Fibroblast of lung (primary cell): Measurements from ENCODE around the gene RANBP10. TPM values are rescaled to one million over a fixed set of nuclear protein-coding genes. Genes with fewer than 3 reads are reported as not detected.

ENCODE experiments used
- DNase-seq, 2 donors: peaks; one replicate each; pipeline versions ENCODE4 v3.0.0 to v3.0.0-alpha.2; 2010; ENCODE audit warnings: low read depth in 2 of 2
- H2AFZ ChIP-seq: 2 replicates; pipeline ENCODE4 v1.5.1; 2012; ENCODE audit warnings: low read length, control low read depth, inconsistent platforms
- H3K27ac ChIP-seq: 2 replicates; pipeline ENCODE4 v1.5.1; 2011; ENCODE audit warnings: low read length, control low read depth; ENCODE audit not compliant: insufficient read depth
- H3K27me3 ChIP-seq: 2 replicates; pipeline ENCODE4 v1.5.1; 2011; ENCODE audit warnings: mild to moderate bottlenecking, low read length; ENCODE audit not compliant: control insufficient read depth, insufficient read depth
- H3K36me3 ChIP-seq: 2 replicates; pipeline ENCODE4 v1.5.1; 2011; ENCODE audit warnings: low read length; ENCODE audit not compliant: control insufficient read depth, insufficient read depth
- H3K4me1 ChIP-seq: 2 replicates; pipeline ENCODE4 v1.5.1; 2011; ENCODE audit warnings: low read length; ENCODE audit not compliant: control insufficient read depth, insufficient read depth; ENCODE audit errors: extremely low read depth
- H3K4me2 ChIP-seq: 2 replicates; pipeline ENCODE4 v1.5.1; 2011; ENCODE audit warnings: low read length, control low read depth; ENCODE audit not compliant: insufficient read depth; ENCODE audit errors: extremely low read depth
- H3K4me3 ChIP-seq, 4 experiments: fragments of 200-600 bp in 1 of 4; sonication (generic) in 1 of 4; replicated peaks in 1 of 4; 2 replicates each; pipeline ENCODE4 v1.5.1; 2011 to 2016; ENCODE audit warnings: low read length in 4 of 4, low read depth in 3 of 4, mild to moderate bottlenecking in 3 of 4, control low read depth in 2 of 4, inconsistent platforms in 1 of 4, mixed read lengths in 1 of 4; ENCODE audit not compliant: insufficient read depth in 1 of 4; ENCODE audit errors: control extremely low read depth in 1 of 4
- H3K79me2 ChIP-seq: 2 replicates; pipeline ENCODE4 v1.5.1; 2012; ENCODE audit warnings: mild to moderate bottlenecking, low read length, inconsistent platforms; ENCODE audit not compliant: control insufficient read depth, insufficient read depth
- H3K9ac ChIP-seq: 2 replicates; pipeline ENCODE4 v1.5.1; 2011; ENCODE audit warnings: mild to moderate bottlenecking, low read length, control low read depth; ENCODE audit not compliant: insufficient read depth
- H3K9me3 ChIP-seq: 2 replicates; pipeline ENCODE4 v1.5.1; 2012; ENCODE audit warnings: low read depth, low read length; ENCODE audit not compliant: control insufficient read depth, insufficient read depth
- H4K20me1 ChIP-seq: 2 replicates; pipeline ENCODE4 v1.5.1; 2011; ENCODE audit warnings: low read length; ENCODE audit not compliant: control insufficient read depth, insufficient read depth; ENCODE audit errors: extremely low read depth
- CTCF ChIP-seq, 2 donors: IDR thresholded peaks in 1 of 2; conservative IDR thresholded peaks in 1 of 2; 1 replicate in 1 of 2; 2 replicates in 1 of 2; pipeline ENCODE4 v1.5.1; 2011 to 2012; ENCODE audit warnings: low read length in 2 of 2, control low read depth in 1 of 2, inconsistent platforms in 1 of 2, low read depth in 1 of 2, mild to moderate bottlenecking in 1 of 2
- EZH2 ChIP-seq: IDR thresholded peaks from 2 replicates; pipeline ENCODE4 v1.5.1; 2012; ENCODE audit warnings: low read length, control low read depth, mild to moderate bottlenecking; ENCODE audit errors: missing control alignments
- polyA plus RNA-seq, 2 donors: library from polyadenylated mRNA; depleted of rRNA in 1 of 2; stranded (reverse) in 1 of 2; unstranded in 1 of 2; fragments of >200 nt; gene quantifications; 2 replicates each; pipeline ENCODE4 v1.2.1, GENCODE V29; 2011 to 2012; ENCODE audit warnings: missing spikeins in 1 of 2
- total RNA-seq: library from RNA; depleted of rRNA; stranded (reverse); fragments of >200 nt; gene quantifications from 2 replicates; pipeline ENCODE4 v1.2.1, GENCODE V29; 2014

Gene RANBP10
- total and polyA plus RNA-seq, 2 donors (not counting 1 experiment from before 2014, with no cell fraction given), result 4.6 to 7.1 TPM

- H3K4me2 ChIP-seq, result no peak overlapping the region
- H3K79me2 ChIP-seq, result no peaks in the 10 kb centered on the region
- TF ChIP-seq EZH2 (no peak), CTCF (conservative IDR thresholded peaks at IDR 0.05 in 1 of 2, IDR thresholded peaks at IDR 0.05 in 1 of 2; ENCODE audit: low read depth in 1 of 2, low read length in 2 of 2) (no peak)
- H3K36me3 ChIP-seq, result no peaks in the 10 kb centered on the region
- H3K4me1 ChIP-seq, result no peaks in the 10 kb centered on the region
- no peak overlapping the region for H3K4me3 ChIP-seq
- no peak overlapping the region for H3K9ac ChIP-seq
- H2AFZ ChIP-seq, result no peak overlapping the region
- no peaks in the 10 kb centered on the region for H4K20me1 ChIP-seq
- H3K9me3 ChIP-seq, result no peaks in the 10 kb centered on the region
- H3K27ac ChIP-seq, result no peak overlapping the region
- DNase-seq, result no peak
- no peaks in the 10 kb centered on the region for H3K27me3 ChIP-seq
Measured at GRCh38 chr16:67763066-67763465, 43.3 kb downstream of the RANBP10 start.

GRCh38 chr16:67762385-67762784 lies 44.0 kb downstream of the RANBP10 start:
- no peak overlapping the region for H2AFZ ChIP-seq
- H3K4me2 ChIP-seq, result no peak overlapping the region
- no peak for DNase-seq
- TF ChIP-seq EZH2 (no peak), CTCF (conservative IDR thresholded peaks at IDR 0.05 in 1 of 2, IDR thresholded peaks at IDR 0.05 in 1 of 2; ENCODE audit: low read depth in 1 of 2, low read length in 2 of 2) (no peak)
- H3K27ac ChIP-seq, result no peak overlapping the region
- no peaks in the 10 kb centered on the region for H3K4me1 ChIP-seq
- no peaks in the 10 kb centered on the region for H4K20me1 ChIP-seq
- no peak overlapping the region for H3K9ac ChIP-seq
- H3K4me3 ChIP-seq, result no peak overlapping the region
- H3K27me3 ChIP-seq, result no peaks in the 10 kb centered on the region
- H3K36me3 ChIP-seq, result no peaks in the 10 kb centered on the region
- H3K79me2 ChIP-seq, result no peaks in the 10 kb centered on the region
- no peaks in the 10 kb centered on the region for H3K9me3 ChIP-seq

GRCh38 chr16:67761924-67762323 lies 44.4 kb downstream of the RANBP10 start:
- DNase-seq, result no peak
- H3K4me1 ChIP-seq, result no peaks in the 10 kb centered on the region
- no peak overlapping the region for H3K27ac ChIP-seq
- no peaks in the 10 kb centered on the region for H3K79me2 ChIP-seq
- no peak overlapping the region for H3K4me2 ChIP-seq
- H3K9ac ChIP-seq, result no peak overlapping the region
- no peaks in the 10 kb centered on the region for H3K36me3 ChIP-seq
- H3K27me3 ChIP-seq, result no peaks in the 10 kb centered on the region
- no peaks in the 10 kb centered on the region for H4K20me1 ChIP-seq
- H3K9me3 ChIP-seq, result no peaks in the 10 kb centered on the region
- H3K4me3 ChIP-seq, result no peak overlapping the region
- no peak overlapping the region for H2AFZ ChIP-seq
- no peak for TF ChIP-seq CTCF (conservative IDR thresholded peaks at IDR 0.05 in 1 of 2, IDR thresholded peaks at IDR 0.05 in 1 of 2; ENCODE audit: low read depth in 1 of 2, low read length in 2 of 2)
- no peak for TF ChIP-seq EZH2
